NCI-H510A treated with DMSO at 0.1 percent for 48 hours (cell line): Measurements from ENCODE around the gene CSN1S1.
"Not testable (repeated sequence)": the region's sequence is repeated elsewhere in the genome, so short reads cannot be mapped to it uniquely, and the experiment has no call there.

Experiments
- DNase-seq: peaks from one replicate; lab custom pipeline; 2025; lab: John Stamatoyannopoulos, UW

CSN1S1 gene

GRCh38 chr4:69930768-69931167 is at the start of gene CSN1S1:
TSS of gene CSN1S1 (plus strand) at chr4:69931068. CDS start at chr4:69932556, 1,488 bp downstream.
- DNase-seq = no peak

- peak; percentile 64 for DNase-seq
Measured at GRCh38 chr4:69881173-69881773, 49.6 kb upstream of the CSN1S1 start.

- no peak for DNase-seq
Measured at GRCh38 chr4:69882150-69882549, 48.7 kb upstream of the CSN1S1 start.

GRCh38 chr4:69888336-69888735 is 42.5 kb upstream of the CSN1S1 start:
- DNase-seq = no peak

- DNase-seq = no peak
Measured at GRCh38 chr4:69894186-69894585, 36.7 kb upstream of the CSN1S1 start.

- no peak for DNase-seq
Measured at GRCh38 chr4:69894721-69895120, 36.1 kb upstream of the CSN1S1 start.

- no peak for DNase-seq
Measured at GRCh38 chr4:69896530-69897116, 34.2 kb upstream of the CSN1S1 start.

GRCh38 chr4:69907151-69907550 is 23.7 kb upstream of the CSN1S1 start:
- no peak for DNase-seq

GRCh38 chr4:69909195-69909594 is 21.7 kb upstream of the CSN1S1 start:
- DNase-seq = no peak

GRCh38 chr4:69910016-69910782 is 20.7 kb upstream of the CSN1S1 start:
- DNase-seq = no peak

- no peak for DNase-seq
Measured at GRCh38 chr4:69920874-69921273, 10.0 kb upstream of the CSN1S1 start.

- not testable (repeated sequence) for DNase-seq
Measured at GRCh38 chr4:69923782-69924410, 7.0 kb upstream of the CSN1S1 start.

- DNase-seq = peak; percentile 19
Measured at GRCh38 chr4:69934150-69934549, 3.3 kb downstream of the CSN1S1 start.

GRCh38 chr4:69936566-69936965 is 5.7 kb downstream of the CSN1S1 start:
- DNase-seq = no peak

GRCh38 chr4:69951602-69952001 is 20.7 kb downstream of the CSN1S1 start:
- no peak for DNase-seq

GRCh38 chr4:69957209-69957608 is 26.3 kb downstream of the CSN1S1 start:
- DNase-seq = no peak

- no peak for DNase-seq
Measured at GRCh38 chr4:69965628-69966027, 34.8 kb downstream of the CSN1S1 start, which contains the start of gene CSN2. TSS of gene CSN2 (minus strand) at chr4:69965728. CDS start at chr4:69960995, 4,733 bp downstream.

GRCh38 chr4:69970071-69970470 is 39.2 kb downstream of the CSN1S1 start:
- DNase-seq = no peak

- DNase-seq = no peak
Measured at GRCh38 chr4:69974631-69975030, 43.8 kb downstream of the CSN1S1 start.

GRCh38 chr4:69977582-69977981 is 46.7 kb downstream of the CSN1S1 start:
- no peak for DNase-seq

GRCh38 chr4:69984030-69984443 is 53.2 kb downstream of the CSN1S1 start:
- DNase-seq = peak; percentile 78

GRCh38 chr4:69986663-69987062 is 55.8 kb downstream of the CSN1S1 start:
- no peak for DNase-seq

- no peak for DNase-seq
Measured at GRCh38 chr4:69991016-69991415, 60.1 kb downstream of the CSN1S1 start.
